GM19099 (cell line): Measurements from ENCODE around the gene SLC17A2.

Source experiments
- POLR2A ChIP-seq: IDR thresholded peaks from 3 replicates; pipeline ENCODE4 v1.6.1; 2011; ENCODE audit warnings: low read depth; ENCODE audit not compliant: insufficient read length; ENCODE audit errors: extremely low read depth

SLC17A2 gene

DNA sequence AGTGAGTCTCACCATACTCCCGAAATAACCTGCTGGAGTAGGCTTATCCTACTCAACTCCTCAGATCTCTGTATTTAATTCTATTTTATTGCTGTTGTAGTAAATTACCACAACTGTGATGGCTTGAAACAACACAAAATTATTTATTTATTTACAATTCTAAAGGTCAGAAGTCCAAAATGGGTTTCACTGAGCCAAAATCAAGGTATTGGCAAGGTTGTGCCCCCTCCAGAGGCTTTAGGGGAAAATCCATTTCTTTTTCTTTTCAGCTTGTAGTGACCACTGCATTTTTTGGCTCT lies 869 bp upstream of the SLC17A2 start:
- TF ChIP-seq POLR2A = no peak

DNA sequence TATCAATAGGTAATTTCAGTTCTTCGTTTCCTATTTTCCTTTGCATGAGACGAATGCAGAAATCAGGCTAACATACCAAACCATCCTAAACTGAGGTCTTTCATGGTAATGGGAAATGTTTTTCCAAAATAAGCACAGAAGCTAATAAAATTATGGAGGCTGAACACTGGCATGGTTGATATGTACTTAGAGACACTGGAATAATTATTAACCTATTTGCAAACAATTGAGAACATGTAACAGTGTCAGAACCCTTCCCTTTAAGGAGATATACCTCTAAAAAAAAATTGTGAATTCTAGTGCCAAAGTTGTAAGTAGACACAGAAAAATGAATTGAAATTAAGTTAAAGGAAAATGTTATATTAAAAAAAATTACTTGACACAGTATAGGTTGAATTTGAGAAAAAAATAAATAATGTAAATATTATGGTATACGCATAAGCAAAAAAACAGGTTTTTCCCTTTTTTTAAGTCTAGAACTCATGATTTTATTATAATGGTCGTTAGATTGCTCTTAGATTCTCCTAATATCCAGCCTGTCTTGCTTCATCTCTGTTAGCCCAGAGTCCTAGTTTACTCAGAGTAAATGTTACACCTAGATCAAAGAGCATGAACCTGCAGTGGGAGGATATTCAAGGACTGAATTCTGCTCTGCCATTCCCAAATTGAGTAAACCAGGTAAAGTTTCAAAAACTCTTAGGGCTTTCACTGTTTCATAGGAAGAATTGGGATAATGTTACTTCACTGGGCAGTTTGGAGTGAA lies 1.7 kb downstream of the SLC17A2 start:
- no peak for TF ChIP-seq POLR2A

DNA sequence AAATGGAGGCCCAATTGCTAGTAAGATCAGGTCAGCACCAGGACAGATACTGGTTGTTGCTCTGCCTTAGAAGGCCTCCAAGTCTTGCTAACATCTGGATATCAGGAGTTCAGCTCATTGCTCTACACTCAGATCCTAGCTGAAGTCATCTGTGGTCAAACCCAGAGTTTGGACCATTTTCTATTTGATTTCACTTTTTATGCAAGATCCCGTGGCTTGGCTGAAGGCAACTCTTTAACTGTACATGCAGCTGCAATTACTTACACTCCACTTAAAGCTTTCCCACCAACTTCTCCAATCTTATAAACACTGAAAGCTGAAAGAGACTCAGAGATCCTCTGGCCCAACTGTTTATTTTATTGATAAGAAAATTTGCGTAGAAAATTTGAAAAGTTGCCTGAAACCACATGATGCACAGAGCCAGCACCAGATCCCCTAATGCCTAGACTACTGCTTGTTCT lies 2.7 kb downstream of the SLC17A2 start:
- no peak for TF ChIP-seq POLR2A

DNA sequence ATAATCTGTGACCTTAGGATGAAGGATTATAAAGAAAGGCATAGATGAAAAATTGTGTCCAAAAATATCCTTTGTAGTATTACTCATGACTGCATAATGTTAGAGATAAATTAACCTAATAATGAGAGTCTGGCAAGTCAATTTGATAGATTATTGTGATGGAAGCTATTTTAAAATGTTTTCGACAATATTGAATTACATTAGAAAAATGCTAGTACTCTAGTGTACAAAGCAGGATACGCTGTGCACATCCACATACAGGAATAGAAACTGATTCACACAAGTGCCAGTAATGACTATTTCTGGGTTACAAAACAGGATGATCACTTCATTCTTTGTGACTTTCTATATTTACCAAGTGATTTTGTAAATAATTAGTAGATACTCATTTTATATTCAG lies 3.3 kb downstream of the SLC17A2 start:
- no peak for TF ChIP-seq POLR2A

DNA sequence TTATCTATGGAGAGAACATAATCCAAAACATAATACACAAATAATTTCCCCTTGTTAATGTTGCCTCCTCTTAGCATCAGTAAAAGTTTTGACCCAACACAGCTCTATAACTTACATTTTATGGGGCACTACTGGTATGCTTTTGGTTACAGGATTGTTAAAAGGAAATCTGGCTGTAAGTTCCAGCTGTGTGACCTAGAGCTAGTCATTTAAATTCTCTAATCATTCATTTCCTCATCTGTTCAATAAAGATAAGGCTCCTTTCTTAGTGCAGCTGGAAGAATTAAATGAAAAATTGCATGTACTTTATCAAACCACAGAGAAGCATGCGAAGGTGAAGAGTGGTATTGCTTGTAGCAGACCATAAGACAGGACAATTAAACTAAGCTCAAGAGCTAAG lies 4.6 kb downstream of the SLC17A2 start:
- TF ChIP-seq POLR2A = no peak

DNA sequence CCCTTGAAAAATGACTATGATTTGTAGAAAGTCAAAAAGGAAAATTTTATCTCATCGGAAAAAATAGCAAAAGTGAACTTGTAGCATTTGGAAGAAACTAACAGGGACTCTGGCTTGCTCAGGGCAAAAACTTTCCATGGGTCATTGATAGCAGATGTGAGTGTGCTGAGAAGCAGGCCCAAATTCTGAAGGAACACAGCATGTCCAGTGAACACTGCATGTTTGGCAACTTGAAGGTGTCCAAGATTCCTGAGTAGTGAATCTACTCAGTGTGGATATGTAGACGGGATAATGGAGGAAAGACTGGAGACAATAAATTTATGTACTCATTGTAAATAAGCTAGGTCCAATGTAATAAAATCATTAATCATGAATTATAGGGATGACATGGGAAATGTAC lies 8.2 kb downstream of the SLC17A2 start:
- no peak for TF ChIP-seq POLR2A

DNA sequence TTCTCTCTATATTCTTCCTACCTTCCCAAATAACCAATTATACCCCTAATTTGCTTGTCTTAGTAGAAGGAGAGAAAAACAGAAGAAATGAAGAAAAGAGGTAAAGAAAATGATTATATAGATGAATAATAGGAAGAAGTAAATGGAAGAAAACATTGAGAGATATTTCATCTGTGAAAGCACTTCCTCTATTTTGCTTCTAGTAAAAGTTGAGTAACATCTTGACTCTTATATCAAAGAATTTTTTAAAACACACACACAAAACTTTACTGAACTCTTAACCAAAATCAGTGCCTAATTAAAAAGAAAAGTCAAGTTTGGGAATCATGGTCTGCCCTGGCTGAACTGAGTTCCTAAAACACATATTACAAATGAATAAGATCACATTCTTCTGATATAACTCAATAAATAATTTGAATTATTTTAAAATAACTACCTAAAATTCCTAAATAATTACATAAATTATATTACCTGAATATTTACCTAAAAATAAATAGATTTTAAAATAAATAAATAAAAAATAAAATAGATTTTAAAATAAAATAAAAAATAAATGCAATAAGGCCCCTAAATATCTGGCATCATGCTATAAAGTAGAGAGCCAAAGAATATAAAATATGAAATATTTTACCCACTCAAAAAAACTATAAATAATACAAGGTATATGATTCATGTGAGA lies 8.8 kb downstream of the SLC17A2 start:
- no peak for TF ChIP-seq POLR2A

DNA sequence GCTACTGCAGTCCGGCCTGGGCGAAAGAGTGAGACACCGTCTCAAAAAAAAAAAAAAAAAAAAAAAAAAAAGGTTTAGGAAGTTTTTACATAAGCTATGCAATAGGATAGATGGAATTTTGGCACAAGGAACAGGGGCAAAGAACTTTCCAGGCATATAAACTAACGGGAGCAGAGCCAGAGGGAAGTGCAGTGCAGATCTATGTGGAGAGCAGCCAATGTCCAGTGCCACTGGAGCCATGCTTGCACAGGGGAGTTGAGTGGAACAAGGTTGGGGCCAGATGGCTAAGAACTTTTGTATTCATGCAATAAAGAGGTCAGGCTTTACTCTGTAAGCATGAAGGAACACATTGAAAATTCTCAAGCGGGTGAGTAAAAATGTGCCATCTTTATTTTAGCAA lies 10.8 kb downstream of the SLC17A2 start:
- no peak for TF ChIP-seq POLR2A

DNA sequence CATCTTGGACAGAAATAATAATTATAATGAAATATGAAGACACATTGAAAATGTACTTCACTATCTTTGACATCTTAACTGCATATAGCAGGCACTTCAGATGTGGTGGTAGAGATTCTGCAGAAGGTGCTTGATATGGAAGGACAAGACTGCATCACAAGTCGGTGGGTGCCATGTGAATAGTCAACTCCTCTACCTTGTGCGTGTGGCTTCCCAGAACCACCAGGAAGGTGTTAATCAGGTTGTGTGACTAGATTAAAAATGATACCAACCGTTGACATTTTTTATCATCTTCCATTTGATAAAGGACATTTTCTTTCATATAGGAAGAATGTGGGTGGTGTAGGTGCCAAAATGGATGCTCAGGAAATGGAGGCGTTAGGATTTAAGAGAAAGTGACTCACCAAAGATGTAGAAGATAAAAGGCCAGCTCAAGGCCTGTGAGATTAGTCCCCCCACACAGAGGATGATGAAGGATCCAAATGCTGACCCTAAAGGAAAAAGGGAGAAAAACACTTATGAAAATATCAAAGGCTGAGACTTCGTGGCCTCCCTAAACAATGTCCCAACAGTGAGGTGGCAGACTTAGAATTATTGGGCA lies 12.3 kb downstream of the SLC17A2 start:
- no peak for TF ChIP-seq POLR2A

DNA sequence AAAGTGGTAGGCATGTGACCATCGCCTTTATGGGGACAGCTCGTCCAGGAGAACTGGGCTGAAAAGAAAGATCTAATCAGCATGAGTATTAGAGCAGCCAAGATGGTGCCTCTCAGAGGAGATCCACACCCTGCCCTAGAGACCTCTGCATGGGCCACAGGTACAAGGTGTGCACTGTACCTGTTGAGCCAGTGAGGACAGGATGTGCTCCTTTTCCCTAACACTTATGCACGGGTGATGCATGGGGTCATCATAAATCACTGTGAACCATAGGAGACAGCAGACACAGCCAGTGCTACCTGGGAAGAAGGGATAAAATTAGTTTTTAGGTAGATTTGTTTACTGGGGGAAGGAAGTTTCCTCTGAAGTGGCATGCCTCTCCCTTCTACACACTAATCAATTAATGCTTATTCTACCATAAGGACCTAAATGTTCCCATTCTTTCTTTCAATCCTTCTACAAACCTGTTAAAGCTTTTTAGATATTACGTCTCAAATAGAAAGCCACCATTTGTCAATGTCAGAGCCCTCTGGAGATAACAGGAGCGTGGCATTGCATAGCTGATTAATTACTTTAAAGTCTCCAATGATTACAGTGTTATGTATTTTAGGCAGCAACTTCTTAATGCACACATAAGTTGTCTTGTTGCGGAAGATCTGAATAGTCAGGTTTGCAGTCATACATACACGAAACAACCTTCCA lies 13.6 kb downstream of the SLC17A2 start:
- TF ChIP-seq POLR2A = no peak

DNA sequence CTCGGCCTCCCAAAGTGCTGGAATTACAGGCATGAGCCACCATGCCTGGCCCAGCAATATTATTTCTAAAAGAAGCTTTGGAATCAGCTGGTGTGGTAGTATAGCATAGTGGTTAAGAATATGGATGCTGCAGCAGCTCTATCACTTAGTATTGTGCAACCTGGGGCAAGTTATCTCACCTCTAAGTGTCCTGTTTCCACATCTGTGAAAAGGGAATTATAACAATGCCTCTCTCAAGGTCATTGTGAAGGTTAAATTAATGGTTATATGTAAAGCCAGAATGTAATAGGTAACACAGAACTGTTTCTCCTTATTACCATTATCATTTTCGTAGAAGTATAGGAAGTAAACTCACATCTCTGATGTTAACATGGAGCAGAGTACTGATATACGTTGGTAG lies 14.2 kb downstream of the SLC17A2 start:
- TF ChIP-seq POLR2A = no peak

DNA sequence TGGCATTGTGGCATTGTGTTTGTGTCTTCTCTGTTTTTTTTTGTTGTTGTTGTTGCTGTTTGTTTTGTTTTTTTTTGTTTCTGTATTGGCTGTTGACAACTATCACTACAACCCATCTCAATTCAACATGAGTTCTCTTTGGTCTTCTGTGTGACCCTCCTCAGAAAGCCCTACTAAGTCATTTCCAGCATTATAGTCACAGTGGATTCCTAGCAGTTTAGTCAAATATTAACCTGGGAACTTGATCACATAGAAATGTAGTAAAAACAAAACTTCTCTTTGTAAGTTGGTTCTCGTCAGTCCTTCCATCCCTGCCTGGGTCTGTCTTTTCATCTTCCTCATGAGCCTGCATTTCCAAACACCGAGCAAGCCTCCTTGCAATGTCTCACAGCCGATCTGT lies 16.8 kb downstream of the SLC17A2 start:
- TF ChIP-seq POLR2A = no peak

DNA sequence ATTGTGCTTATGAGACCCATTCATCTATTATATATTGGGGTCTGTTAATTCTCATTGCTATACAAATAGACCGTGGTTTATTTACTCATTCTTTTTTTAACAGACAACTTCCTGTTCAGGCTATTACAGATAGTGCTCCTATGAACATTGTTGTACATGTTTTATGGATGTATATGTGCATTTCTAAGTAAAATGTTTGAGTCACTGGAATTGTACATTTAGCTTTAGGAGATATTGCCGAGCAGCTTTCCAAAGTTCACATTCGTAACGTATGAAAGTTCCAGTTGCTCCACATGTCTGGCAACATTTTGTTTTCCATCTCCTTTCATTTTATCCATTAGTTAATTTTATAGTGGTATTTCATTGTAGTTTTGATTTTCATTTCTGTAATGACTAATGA lies 19.1 kb downstream of the SLC17A2 start:
- TF ChIP-seq POLR2A = no peak

DNA sequence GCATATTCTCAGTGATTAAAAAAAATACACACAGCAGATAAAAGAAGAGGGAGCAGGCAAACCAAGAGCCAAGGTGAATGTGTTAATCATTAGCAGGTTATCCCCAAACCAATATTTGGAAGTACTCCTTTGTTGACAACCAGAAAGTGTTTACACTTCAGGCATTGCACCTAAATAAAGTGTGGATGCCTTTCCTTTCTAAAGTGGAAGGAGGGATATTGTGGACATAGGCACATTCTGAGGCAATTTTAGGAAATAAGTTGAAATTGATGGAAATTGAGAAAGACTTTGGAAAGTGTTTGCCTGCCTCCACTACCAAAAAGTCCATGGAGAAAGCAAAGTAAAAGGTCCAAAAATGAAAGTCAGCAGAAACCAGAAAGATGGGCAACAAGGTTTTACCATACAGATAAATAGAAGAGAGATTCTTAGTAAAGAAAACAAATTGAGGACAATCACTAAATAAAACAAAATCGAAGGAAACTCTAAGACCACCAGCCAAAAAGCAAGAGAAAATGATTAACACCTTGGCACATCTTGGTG lies 22.9 kb downstream of the SLC17A2 start:
- no peak for TF ChIP-seq POLR2A

DNA sequence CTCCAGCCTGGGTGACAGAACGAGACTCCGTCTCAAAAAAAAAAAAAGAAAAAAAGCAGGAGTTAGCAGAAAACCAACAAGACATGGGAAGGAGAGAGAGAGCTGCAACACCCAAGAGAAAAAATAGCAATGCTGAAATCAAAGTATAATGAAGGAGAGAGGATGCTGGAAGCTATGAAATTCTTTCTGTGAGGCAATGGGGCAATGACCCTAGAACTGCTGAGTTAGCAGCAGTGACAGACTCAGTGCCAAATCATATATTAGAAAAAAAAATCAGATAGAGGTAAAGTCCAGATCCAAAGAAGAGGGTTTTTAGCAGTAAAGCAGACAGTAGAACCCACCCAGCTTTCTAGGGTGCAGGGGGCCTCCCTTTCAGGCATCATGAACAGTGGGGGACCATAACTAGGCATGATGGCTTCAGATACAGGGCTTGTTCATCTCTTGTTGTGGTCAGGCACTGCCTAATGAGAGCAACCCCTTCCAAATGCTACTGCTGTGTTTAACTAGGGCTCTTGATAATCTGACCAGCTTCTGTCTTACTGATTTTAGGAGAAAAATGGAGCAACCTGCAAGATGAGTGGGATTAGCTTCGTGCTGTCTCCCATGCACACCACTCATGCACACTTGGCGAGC lies 26.9 kb downstream of the SLC17A2 start:
- TF ChIP-seq POLR2A = no peak

DNA sequence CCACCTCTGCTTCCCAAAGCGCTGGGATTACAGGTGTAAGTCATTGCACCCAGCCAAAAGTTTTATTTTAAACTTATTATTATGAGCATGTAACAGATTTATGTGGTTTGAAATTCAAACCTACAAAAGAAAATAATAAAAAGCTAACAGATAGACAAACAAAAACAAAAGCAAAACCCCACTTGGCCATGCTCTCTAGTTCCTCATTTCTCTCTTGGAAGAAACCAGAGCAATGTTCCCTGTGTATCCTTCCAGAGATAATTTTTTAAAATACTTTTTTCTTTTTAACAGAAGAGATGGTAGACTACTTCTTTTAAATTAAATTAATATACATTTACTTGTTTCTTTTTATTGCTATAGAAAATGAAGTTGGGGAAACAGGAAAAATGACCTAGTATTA lies 28.4 kb downstream of the SLC17A2 start:
- TF ChIP-seq POLR2A = no peak

DNA sequence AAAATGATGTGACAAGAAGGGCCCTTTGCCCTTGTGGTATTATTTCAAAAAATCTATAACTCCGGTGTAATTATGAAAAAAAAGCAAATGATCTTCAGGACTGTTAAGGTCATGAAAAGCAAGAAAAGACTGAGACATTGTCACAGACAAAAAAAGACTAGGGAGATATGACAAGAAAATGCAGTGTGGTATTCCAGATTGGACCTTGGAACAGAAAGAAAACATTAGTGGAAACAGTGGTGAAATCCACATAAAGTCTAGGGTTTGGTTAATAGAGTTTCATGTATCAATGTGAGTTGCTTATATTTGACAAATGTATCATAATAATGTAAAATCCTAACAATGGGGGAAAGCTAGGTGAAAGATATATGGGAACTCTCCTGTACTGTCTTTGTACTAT lies 29.6 kb downstream of the SLC17A2 start:
- TF ChIP-seq POLR2A = no peak
